ENCODE data around the gene AQP2. TPM values are rescaled to one million over a fixed set of nuclear protein-coding genes. Genes with fewer than 3 reads are reported as not detected.

AQP2 gene
- total RNA-seq, 1 donor from 2014 or later: not detected

DNA sequence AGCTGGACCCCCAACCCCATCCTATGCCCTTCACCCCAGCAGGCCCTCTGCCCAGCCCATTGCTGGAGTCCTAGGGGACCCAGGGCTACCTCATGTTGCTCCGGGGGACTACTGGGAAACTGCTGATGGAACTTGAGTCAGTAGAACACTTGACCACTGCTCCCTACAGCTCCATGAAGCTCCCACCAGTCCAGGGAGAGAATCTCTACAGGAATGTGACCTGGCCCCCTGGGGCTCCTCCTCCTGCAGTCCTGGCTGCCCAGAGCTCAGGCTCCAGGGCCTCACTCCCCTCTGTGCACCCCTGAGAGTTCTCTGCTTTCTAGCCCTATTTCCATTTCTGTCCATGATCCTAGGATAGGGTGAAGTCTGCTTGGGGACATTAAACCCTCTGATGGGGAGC lies 10.8 kb upstream of the AQP2 start:
- Histone ChIP-seq H3K4me3 (ENCODE audit: low read depth, low read length) (no peak overlapping the region), H3K36me3 (ENCODE audit: control insufficient read depth, insufficient read depth, low read length) (no peaks in the 10 kb centered on the region), H3K27me3 (ENCODE audit: control insufficient read depth, insufficient read depth, low read length) (no peaks in the 10 kb centered on the region)
- DNase-seq (ENCODE audit: low read depth) (no peak), FAIRE-seq (no peak)
- TF ChIP-seq, protein P1, sequence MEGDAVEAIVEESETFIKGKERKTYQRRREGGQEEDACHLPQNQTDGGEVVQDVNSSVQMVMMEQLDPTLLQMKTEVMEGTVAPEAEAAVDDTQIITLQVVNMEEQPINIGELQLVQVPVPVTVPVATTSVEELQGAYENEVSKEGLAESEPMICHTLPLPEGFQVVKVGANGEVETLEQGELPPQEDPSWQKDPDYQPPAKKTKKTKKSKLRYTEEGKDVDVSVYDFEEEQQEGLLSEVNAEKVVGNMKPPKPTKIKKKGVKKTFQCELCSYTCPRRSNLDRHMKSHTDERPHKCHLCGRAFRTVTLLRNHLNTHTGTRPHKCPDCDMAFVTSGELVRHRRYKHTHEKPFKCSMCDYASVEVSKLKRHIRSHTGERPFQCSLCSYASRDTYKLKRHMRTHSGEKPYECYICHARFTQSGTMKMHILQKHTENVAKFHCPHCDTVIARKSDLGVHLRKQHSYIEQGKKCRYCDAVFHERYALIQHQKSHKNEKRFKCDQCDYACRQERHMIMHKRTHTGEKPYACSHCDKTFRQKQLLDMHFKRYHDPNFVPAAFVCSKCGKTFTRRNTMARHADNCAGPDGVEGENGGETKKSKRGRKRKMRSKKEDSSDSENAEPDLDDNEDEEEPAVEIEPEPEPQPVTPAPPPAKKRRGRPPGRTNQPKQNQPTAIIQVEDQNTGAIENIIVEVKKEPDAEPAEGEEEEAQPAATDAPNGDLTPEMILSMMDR (IDR thresholded peaks at IDR 0.05; ENCODE audit: insufficient read depth, low read length, severe bottlenecking): no peak

DNA sequence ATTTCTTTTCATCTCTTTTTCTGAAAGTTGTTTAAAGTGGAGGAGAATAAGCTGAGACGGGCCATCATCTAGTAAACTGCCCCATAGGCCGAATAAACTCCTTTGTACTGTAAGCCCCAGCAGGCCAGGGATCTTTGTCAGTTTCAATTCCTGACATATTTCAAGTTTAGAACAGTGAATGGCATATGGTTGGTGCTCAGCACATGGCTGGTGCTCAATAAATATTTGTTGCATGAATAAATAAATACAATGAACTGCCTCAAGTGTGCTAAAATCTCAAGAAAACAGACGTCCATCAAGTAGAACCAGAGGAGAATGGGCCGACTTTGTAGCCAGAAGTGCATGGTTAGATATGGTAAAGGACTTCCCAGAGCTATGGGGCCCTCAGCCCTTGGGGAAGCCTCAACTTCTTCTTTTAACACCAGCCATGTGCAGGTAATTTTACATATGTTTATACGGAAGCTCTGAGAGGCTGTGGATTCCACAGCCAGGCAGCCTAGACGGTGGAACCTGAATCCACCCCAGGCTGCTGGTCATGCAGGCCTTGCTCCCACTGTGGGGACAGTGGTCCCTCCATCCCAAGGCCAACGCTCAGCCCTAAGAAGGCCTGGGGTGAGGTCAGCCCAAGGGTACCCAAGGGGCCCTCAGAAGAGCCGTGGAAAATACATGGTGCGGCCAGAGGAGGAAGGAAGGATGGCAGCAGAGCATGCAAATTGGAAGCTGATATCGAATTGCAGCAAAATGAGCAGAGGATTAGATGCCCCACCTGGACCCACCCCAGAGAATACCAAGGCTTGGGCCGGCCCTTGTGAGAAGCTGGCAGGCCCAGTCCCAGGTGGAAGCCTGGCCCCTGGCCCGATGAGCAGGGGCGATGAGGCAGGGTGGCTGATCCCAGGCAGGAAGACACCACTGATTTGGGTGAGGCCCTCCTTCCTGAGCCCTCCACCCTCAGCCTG lies 8.7 kb upstream of the AQP2 start:
- Histone ChIP-seq H3K36me3 (ENCODE audit: control insufficient read depth, insufficient read depth, low read length) (no peaks in the 10 kb centered on the region), H3K27me3 (ENCODE audit: control insufficient read depth, insufficient read depth, low read length) (no peaks in the 10 kb centered on the region), H3K4me3 (ENCODE audit: low read depth, low read length) (no peak overlapping the region)
- DNase-seq (ENCODE audit: low read depth) (no peak), FAIRE-seq (no peak)
- TF ChIP-seq, protein P1 (IDR thresholded peaks at IDR 0.05; ENCODE audit: insufficient read depth, low read length, severe bottlenecking): no peak

GRCh38 chr12:49942512-49942893 lies 8.0 kb upstream of the AQP2 start:
- TF ChIP-seq, protein P1 (IDR thresholded peaks at IDR 0.05; ENCODE audit: insufficient read depth, low read length, severe bottlenecking): no peak
- FAIRE-seq: no peak
- DNase-seq (ENCODE audit: low read depth): no peak

DNA sequence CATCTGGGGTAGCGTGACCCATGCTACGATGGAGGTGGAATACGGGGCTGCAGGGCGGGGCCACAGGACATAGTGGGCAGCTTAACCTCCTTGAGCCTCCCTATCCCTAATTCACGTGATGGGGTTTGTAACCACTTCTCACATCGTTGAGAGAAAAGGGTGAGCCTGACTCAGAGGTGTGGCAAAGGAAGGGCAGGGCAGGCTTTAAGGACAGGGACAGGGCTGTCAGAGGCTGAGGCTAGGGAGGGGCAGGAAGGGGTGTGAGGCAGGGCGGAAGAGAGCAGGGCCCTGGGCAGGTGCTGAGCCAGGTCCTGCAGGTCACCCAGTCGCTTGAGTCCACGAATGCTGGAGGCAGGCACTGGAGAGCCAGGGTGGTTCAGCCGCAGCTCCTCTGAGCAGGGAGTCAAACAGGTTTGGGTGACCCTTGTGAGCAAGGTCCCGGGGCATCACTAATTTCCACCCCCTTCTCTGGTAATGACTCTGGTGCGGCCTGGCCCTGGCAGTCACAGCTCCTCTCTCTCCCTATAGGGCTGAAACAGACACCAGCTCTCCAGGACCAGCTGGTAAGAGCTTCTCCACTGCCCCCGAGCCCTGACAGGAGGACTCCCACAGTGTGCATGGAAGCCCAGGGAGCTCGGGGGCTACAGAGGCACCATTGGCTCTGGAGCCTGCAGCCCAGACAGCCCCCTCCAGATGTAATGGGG lies 7.5 kb upstream of the AQP2 start:
- DNase-seq (ENCODE audit: low read depth) (no peak), FAIRE-seq (no peak)
- Histone ChIP-seq H3K36me3 (ENCODE audit: control insufficient read depth, insufficient read depth, low read length) (no peaks in the 10 kb centered on the region), H3K4me3 (ENCODE audit: low read depth, low read length) (no peak overlapping the region), H3K27me3 (ENCODE audit: control insufficient read depth, insufficient read depth, low read length) (no peaks in the 10 kb centered on the region)
- TF ChIP-seq, protein P1 (IDR thresholded peaks at IDR 0.05; ENCODE audit: insufficient read depth, low read length, severe bottlenecking): no peak

More at GRCh38 chr12:49942512-49942893, 8.0 kb upstream of the AQP2 start:
- Histone ChIP-seq H3K36me3 (ENCODE audit: control insufficient read depth, insufficient read depth, low read length) (no peaks in the 10 kb centered on the region), H3K4me3 (ENCODE audit: low read depth, low read length) (no peak overlapping the region), H3K27me3 (ENCODE audit: control insufficient read depth, insufficient read depth, low read length) (no peaks in the 10 kb centered on the region)

DNA sequence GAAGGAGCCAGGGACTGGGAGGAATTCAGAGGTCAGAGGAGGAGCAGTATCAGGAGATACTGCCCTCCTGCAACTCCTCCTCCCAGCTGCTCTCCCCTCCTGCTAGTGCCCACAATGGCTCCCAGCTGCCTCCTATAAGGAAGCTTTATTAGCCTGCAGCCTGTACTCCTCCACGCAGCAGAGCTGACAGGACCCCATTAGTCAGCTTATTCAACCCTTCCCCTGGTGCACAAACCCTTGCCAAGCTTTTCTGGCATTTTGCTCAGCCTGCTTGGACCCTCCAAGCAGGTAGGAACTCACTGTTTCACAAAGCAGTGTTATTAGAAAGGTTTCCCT lies 6.9 kb upstream of the AQP2 start:
- TF ChIP-seq, protein P1 (IDR thresholded peaks at IDR 0.05; ENCODE audit: insufficient read depth, low read length, severe bottlenecking): no peak
- FAIRE-seq (no peak), DNase-seq (ENCODE audit: low read depth) (no peak)
- Histone ChIP-seq H3K36me3 (ENCODE audit: control insufficient read depth, insufficient read depth, low read length) (no peaks in the 10 kb centered on the region), H3K27me3 (ENCODE audit: control insufficient read depth, insufficient read depth, low read length) (no peaks in the 10 kb centered on the region), H3K4me3 (ENCODE audit: low read depth, low read length) (no peak overlapping the region)

Measured in bronchial epithelial cell (primary cell).